Spleen (tissue), 7 donors: ENCODE data around the gene STK4.

Experiments used
- CTCF ChIP-seq, 11 experiments: fragments of 200-600 bp in 7 of 11; fragments of 450-650 bp in 4 of 11; sonication (generic) in 4 of 11; IDR thresholded peaks in 8 of 11; conservative IDR thresholded peaks in 3 of 11; 1 replicate in 7 of 11; 2 replicates in 4 of 11; pipeline versions ENCODE4 v1.4.0 to v1.8.0; 2016 to 2021; ENCODE audit warnings: antibody characterized with exemption in 11 of 11, inconsistent platforms in 4 of 11, mild to moderate bottlenecking in 1 of 11
- POLR2A ChIP-seq, 3 donors: fragments of 450-650 bp; IDR thresholded peaks; one replicate each; pipeline ENCODE4 v1.5.1; 2017; ENCODE audit warnings: antibody characterized with exemption in 3 of 3, mild to moderate bottlenecking in 1 of 3
- POLR2AphosphoS5 ChIP-seq, 3 donors: sonication (generic); formaldehyde crosslinking; IDR thresholded peaks; one replicate each; pipeline ENCODE4 v1.5.1; 2017; ENCODE audit warnings: antibody characterized with exemption in 3 of 3
- donor health status: DM: no; HTN: no; CAD: no; lungs with moderate emphysema.
- donor health status: DM: no; HTN: no; CAD: no.
- donor health status: DM: no; HTN: no; CAD: no.

- no peak for TF ChIP-seq CTCF (IDR thresholded peaks at IDR 0.05 in 8 of 11, conservative IDR thresholded peaks at IDR 0.05 in 3 of 11)
- TF ChIP-seq POLR2AphosphoS5 (IDR thresholded peaks at IDR 0.05): no peak
- no peak for TF ChIP-seq POLR2A (IDR thresholded peaks at IDR 0.05)
These were observed 161.8 kb downstream of the STK4 start for GRCh38 chr20:45128099-45128498.
